GM18507 (cell line): ENCODE results near the gene FBXO11.
"Not testable (repeated sequence)": the region's sequence is repeated elsewhere in the genome, so short reads cannot be mapped to it uniquely, and the experiment has no call there.

Experiments
- DNase-seq: peaks from one replicate; pipeline ENCODE4 v3.0.0; 2011; ENCODE audit warnings: low read depth; ENCODE audit not compliant: insufficient read length; ENCODE audit errors: extremely low spot score
- FAIRE-seq: peaks from 2 replicates; lab custom pipeline; 2011; peaks lifted over from hg19 to GRCh38; lab: Jason Lieb, UNC

FBXO11 gene

DNA sequence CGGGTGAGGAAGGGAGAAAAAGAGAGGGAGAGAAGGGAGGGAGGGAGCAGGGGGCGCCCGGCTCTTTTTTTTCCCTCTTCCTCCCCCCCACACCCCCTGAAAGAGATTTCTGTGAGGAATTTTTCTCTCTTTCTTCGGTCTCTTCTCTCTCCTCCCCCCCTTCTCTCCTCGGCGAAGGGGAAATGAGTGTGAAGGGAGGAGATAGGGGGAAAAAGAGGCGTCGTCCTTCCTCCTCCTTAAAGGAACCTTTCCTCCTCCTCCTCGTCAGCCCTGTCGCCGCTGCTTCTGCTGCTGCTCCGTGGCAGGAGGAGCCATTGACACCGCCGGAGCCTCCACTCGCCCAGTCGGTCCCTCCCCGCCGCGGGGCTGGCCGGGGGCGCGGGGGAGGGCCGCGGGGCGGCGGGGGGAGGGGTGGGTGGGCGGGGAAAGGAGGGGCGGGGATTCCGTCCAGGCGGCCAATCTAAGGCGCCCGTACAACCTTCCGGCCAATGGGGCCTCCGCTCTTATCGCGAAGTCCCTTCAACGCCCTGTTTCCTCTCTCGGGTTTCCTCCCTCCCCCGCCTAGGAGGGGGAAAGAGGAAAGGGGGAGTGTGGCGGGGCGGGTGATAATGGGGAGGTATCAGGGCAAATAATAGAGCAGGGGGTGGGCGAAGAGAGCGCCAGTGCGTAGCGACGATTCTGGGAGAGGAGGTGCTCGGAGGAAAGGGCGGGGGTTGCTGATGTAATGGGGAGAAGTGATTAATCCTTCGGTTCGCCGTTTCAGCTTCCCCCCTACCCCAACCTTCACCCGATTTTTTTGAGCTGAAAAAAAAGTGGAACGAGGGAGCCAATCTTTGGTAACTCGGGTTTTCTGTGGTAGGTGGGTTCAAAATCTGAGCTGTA lies at the start of gene FBXO11:
TSS of gene FBXO11 (minus strand) at position 342 of the 882 bp plus-strand sequence. CDS start 778 bp downstream, outside the sequence.
- peak; percentile 98 for FAIRE-seq

DNA sequence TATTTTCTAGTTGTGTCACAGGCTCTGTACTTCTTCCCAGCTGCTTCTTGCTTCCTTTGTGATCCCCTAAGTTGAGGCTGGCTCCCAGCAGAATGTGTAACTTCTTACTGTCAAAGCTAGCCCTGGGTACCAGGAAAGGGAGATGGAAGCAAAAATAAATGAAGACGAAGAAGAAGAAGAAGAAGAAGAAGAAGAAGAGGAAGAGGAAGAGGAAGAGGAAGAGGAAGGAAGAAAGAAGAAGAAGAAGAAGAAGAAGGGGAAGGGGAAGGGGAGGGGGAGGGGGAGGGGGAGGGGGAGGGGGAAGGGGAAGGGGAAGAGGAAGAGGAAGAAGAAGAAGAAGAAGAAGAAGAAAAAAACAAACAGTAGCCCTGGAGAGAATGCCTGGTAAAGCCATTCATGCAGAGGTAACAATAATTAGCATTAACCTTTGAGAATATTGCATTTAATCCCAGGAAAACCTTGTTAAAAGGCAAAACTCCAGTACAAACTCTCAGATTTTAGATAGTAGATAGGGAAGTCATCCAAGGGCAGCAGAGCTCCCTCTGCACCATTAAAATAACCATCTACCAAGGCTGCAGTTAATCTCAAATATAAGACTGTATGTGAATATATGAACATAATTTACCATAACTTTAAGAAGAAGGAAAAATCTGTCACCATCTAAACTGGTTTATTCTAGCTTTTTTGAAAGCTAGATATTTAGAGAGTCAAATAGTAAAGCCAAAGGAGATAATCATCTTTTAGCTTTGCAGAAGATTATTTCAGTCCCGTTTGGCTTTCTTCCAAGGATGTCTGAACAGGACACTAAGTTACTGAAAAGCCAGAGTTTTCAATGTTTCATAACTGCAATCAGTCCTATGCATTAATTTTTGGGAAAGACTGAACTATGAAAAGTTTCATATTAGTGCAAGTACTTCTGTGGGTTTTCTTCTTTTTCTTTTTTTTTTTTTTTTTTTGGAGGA lies 44.3 kb upstream of the FBXO11 start:
- FAIRE-seq = no peak
- no peak for DNase-seq

More for the DNA sequence above, at the start of gene FBXO11:
- peak; percentile 79 for DNase-seq

DNA sequence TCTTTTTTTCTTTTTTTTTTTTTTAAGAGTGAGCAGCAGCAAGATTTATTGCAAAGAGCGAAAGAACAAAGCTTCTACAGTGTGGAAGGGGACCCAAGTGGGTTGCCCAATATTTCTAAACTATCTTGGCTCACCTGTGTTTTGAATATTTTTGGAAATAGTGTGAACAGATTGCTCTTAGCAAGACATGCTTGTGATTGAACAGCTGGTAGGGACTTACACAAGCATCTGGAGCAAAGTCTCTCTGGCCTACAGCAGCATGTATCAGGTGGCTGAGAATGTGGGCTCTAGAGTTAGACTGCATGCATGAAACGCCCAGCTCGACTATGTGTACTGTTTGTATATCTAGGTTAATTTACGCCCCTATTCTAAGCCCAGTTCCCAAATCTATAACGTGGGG lies 40.3 kb upstream of the FBXO11 start:
- no peak for DNase-seq
- FAIRE-seq = no peak

DNA sequence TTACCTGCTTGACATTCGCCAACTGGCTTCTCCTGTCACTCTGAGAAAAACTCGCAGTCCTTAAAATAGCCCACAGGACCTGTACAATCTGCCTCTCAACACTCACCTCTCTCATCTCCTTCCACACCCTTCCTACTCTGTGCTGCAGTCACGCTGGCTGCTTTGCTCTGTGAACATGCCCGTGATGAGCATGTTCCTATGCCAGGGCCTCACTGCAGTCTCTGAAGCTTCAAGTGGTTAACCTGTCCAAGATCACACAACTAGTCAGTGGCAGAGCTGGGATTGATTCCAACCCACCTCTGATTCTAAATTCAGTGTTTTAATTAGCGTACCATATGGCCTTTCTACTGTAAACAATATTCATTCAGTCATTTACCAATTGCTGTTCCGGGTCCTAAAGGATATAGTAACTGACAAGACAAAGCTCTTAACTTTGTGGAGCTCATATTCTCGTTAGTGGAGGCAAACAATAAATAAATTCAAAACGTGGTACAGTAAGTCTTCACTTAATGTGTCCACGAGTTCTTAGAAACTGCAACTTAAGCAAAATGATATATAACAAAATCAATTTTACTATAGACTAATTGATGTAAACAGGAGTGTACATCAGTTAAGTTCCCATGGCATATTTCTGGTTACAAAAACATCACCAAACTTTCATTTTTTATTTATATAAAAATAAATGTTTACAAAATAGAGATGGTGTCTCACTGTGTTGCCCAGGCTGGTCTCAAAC lies 38.9 kb upstream of the FBXO11 start:
- DNase-seq (no peak), FAIRE-seq (no peak)

DNA sequence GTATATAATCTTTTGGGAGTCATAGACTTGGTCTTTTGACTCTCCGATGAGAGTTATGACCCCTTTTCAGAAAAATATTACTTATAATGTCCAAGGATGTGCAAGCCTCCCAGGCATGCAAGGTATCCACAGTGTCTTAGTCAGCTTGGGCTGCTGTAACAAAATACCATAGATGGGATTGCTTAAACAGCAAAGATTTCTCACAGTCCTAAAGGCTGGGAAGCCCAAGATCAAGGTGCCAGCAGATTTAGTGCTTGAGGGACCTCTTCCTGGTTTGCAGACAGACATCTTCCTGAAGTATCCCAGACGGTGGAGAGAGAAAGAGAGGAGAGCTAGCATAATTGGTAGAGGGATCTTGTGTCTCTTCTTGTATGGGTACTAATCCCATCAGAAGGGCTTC lies 35.6 kb upstream of the FBXO11 start:
- DNase-seq (no peak), FAIRE-seq (no peak)

DNA sequence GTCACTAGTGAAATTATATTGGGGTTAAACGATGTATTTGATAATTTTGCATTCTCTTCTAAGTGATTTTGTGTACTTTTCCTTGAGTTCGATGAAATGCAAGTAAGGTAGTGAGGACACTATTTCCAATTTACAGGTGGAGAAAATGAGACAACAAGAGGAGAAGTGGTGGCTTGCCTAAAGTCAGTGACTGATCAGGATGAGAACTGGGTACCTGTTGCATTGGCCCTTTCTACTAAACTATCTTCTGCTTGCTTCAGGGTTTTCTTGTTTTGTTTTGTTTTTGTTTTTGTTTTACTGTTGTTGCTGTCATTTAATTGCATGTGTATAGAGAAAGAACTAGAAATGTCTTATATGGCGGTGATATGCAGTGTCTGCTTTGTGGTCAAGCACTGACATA lies 31.4 kb upstream of the FBXO11 start:
- DNase-seq (no peak), FAIRE-seq (no peak)

DNA sequence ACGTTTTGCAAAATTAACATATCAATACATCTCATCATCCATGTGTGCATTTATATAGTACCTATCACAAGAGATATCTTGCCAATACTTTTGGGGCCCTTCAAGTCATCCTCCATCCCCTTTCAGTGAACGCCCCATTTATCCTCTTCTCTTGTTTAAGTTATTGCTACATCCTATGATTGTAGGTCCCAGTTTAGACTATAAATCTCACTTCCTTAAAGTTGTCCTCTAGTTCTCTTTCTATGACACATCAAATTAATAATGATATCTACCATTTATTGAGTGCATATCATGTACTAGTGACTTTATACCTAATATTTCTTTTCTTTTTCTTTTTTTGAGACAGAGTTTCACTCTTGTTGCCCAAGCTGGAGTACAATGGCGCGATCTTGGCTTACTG lies 28.8 kb upstream of the FBXO11 start:
- FAIRE-seq = no peak

DNA sequence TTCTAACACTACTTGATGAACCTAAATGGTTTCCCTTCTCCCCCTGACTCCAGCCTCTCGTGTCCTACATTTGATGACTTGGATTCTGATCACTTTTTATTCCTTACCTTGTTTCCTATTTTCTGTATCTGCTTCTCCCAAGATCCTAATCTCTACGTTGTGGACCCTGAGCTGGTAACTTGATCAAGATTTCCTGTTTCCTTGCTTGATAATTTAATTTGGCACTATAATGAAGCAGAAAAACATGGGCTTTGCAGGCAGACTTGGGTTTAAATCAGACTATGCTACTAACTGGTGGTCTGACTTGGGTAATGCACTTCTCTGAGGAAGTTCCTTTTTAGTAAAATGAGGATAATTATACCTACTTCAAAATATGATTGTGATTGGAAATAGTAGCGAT lies 11.7 kb upstream of the FBXO11 start:
- no peak for FAIRE-seq

More for the DNA sequence above, 28.8 kb upstream of the FBXO11 start:
- DNase-seq = no peak

DNA sequence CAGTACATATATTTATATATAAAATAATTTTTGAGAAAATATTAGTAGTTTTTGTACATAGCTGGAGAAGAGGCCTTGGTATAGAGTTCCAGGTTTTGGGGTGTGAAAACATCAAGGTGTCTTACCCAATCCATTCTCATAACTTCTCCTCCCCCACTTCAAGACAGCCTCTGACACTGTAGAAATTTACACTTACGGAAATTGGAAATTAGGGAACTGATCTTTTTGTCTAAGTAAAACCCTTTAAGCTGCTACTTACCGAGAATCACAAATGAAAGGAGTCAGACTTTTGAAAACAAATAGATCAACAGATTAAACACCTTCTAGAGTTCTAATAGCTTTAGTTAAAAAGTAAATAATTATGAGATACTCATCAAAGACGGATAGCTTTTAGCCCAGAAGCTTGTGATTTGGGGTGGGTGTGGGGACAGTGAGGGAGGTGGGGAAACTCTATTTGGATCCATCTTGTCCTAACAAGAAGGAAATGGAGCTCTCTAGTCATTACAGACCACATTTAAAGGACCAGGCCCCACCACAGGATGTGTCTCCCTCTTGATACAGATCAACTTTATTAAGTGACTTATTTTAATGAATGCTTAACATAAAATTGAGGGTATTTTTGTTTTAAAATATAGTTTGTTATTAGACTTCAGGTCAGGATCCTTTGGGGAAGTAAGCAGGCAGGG lies 11.1 kb upstream of the FBXO11 start:
- no peak for FAIRE-seq
- no peak for DNase-seq

More for the DNA sequence above, 11.7 kb upstream of the FBXO11 start:
- no peak for DNase-seq

DNA sequence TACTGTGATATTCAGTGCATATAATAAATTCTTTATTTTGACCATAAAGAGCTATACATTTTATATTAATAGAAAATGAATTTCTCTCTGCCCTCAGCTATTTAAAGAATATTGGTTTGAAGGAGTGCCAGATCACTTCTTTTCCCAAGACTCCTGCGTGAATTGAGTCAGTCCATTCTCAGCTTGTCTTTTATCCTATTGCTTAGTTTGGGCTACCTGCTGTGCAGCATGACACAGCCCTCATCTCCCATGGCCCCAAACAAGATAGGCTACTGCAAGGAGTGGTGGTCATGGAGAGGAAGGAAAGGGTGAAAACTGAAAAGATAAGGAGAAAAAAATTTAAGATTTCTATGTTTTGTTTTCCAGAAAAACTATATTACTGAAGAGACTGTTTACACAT lies 10.1 kb upstream of the FBXO11 start:
- DNase-seq (no peak), FAIRE-seq (no peak)

DNA sequence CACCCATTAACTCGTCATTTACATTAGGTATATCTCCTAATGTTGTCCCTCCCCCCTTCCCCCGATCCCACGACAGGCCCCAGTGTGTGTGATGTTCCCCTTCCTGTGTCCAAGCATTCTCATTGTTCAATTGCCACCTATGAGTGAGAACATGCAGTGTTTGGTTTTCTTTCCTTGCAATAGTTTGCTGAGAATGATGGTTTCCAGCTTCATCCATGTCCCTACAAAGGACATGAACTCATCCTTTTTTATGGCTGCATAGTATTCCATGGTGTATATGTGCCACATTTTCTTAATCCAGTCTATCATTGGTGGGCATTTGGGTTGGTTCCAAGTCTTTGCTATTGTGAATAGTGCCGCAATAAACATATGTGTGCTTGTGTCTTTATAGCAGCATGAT lies 4.4 kb upstream of the FBXO11 start:
- not testable (repeated sequence) for FAIRE-seq, DNase-seq

DNA sequence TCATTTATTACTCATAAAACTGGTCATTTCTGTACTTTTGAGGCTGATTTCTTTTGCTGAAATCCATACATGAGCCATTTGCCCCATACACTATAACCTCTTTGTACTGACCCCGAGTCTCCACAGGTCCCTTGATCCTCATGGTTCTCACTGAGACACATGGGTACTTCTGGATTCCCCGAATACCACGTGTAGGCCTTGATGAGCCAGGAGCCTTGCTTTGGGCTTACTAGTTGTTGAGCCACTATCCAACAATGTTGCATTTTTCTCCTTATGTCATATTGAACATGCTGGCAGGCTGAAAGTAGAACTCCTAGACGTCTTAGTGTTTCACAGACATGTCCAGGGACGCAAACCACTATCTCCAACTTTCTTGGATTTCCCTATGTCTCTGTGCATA lies 2.4 kb upstream of the FBXO11 start:
- no peak for DNase-seq
- FAIRE-seq = no peak

DNA sequence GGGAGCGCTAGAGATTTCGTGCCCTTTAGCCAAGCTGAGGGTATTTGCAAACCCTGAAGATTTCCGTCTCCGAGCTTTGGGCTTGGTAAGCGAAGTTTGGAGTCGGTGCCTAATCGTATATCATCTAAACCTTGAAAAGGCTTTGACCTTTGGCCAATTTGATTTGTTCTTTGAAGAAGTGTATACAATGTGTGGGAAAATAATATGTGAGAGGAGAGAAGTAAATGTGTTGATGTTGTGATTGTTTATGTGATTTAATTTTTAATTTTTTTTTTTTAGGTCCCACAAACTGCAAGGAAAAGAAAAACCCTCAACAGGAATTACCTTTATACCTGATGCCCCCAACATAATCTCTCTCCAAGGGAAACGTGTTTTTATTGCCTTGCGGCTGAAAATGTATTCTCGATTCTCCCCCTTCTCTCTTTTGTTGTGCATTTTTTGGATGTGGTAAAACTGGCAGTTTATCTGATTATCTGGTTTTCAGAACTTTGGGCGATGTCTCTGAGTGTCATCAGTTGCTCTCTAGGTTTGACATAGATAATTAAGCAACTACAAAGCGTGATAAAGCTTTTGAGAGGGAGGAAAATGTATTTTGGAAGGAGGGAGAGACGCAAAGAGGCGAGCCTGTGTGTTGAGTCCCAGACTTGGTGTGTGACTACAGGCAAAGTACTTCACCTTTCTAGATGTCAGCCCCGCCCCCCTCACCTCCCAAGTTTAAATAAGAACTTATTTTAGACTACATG lies 912 bp upstream of the FBXO11 start:
- no peak for FAIRE-seq
- no peak for DNase-seq

DNA sequence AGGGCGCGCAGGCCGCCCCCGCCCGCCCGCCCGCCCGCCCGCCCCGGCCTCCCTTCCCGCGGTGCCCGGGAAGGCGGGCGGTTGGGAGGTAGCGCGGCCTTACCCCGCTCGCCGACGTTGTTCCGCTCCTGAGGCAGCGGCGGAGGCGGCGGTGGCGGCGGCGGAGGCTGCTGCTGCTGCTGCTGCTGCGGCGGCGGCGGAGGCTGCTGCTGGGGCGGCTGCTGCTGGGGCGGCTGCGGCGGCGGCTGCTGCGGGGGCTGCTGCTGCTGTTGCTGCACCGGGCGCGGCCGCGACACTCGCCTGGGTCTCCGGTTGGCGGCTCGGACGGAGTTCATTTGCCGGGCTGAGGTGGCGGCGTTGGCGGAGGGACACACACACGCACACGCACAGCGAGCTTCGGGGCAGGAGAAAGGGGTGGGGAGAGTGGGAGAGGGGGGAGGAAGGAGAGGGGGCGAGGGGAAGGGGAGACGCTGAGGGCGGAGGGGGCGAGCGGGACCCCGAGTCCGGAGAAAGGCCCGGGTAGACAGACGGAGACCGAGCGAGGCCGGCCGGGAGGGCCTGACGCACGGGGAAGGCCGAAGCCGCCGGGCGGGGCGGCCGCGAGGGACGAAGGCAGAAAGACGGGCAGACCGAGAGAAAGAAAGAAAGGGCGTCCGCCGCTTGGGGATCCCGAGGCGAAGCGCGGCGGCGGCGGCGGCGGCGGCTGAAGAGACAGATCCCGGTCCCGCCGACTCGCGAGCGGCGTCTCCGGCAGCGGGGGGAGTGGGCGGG lies 727 bp downstream of the FBXO11 start:
- no peak for FAIRE-seq
- DNase-seq = no peak

DNA sequence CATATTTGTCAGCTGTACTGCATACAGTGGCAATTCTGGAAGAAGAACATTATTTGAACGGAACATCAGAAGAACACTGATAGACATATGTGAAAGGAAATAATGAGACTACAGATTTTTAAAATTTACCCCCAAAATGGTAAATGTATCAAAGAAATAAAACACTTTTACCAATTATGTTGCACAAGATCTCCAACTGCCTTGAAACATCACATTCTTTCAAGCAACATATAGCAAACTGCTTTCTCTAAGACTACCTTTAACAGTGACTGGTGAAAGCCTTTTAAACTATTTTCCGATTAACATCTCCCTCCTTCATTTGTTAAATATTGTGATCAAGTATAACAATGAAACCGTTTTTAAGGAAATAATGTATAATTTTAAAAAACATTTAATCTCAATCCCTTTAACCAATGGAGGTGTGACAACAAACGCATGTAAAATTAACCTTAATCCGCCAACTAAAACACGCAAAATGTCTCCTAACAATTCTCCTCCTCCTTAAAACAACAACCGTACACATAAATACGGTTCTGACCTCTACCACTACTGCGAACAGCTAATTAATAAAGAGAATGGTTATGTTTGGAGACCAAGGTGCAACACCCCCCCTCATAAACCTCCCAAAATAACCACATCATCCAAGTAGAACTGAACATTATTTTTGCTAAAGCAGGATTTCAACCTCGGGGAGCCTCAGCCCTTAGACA lies 2.4 kb downstream of the FBXO11 start:
- DNase-seq = no peak
- FAIRE-seq = no peak

DNA sequence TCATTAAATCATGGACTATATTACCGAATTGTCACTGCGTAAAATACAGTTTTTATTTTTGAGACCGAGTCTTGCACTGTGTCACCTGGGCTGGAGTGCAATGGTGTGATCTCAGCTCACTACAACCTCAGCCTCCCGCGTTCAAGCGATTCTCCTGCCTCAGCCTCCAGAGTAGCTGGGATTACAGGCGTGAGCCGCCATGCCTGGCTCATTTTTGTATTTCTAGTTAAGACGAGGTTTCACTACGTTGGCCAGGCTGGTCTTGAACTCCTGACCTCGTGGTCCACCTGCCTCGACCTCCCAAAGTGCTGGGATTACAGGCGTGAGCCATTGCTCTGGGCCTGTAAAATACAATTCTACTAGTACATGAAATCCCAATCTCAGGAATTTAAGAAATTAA lies 4.4 kb downstream of the FBXO11 start:
- FAIRE-seq, DNase-seq: not testable (repeated sequence)

DNA sequence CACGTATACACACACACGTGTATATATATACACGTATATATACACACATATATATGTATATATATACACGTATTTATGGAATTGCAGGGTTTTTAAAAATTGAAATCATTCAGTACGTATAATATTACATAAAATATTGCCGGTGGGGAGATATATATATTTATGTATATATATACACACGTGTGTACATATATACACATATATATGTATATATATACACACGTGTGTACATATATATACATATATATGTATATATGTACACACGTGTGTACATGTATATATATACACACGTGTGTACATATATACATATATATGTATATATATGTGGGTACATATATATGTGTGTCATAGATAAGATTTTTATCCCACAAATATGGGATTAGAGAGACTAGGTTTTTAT lies 5.4 kb downstream of the FBXO11 start:
- FAIRE-seq (no peak), DNase-seq (no peak)
